Neuronal stem cell (in vitro differentiated cells): ENCODE measurements around the gene LPP.

Source experiments
- DNase-seq: peaks from one replicate; pipeline ENCODE4 v3.0.0-alpha.2; 2013; ENCODE audit warnings: low spot score
- H2AFZ ChIP-seq: one replicate; pipeline ENCODE4 v1.6.1; 2013; ENCODE audit warnings: mild to moderate bottlenecking, low read length, inconsistent platforms
- H2AK5ac ChIP-seq: 2 replicates; pipeline ENCODE4 v1.6.1; 2013; ENCODE audit warnings: low read depth, mild to moderate bottlenecking, inconsistent platforms, low read length, moderate library complexity, mixed read lengths
- H2BK120ac ChIP-seq: 2 replicates; pipeline ENCODE4 v1.6.1; 2013; ENCODE audit warnings: low read depth, mild to moderate bottlenecking, inconsistent platforms, low read length, moderate library complexity, mixed read lengths
- H2BK12ac ChIP-seq: one replicate; pipeline ENCODE4 v1.6.1; 2013; ENCODE audit warnings: low read length, inconsistent platforms
- H2BK15ac ChIP-seq: 2 replicates; pipeline ENCODE4 v1.6.1; 2013; ENCODE audit warnings: mild to moderate bottlenecking, low read length, inconsistent platforms, mixed read lengths
- H2BK5ac ChIP-seq: one replicate; pipeline ENCODE4 v1.6.1; 2013; ENCODE audit warnings: inconsistent platforms, mild to moderate bottlenecking, low read length, moderate library complexity
- H3K14ac ChIP-seq: one replicate; pipeline ENCODE4 v1.6.1; 2013; ENCODE audit warnings: low read length, inconsistent platforms
- H3K18ac ChIP-seq: 2 replicates; pipeline ENCODE4 v1.6.1; 2013; ENCODE audit warnings: low read length, inconsistent platforms
- H3K23ac ChIP-seq: 2 replicates; pipeline ENCODE4 v1.6.1; 2013; ENCODE audit warnings: low read depth, mild to moderate bottlenecking, mixed read lengths, low read length, inconsistent platforms; ENCODE audit not compliant: poor library complexity
- H3K27ac ChIP-seq: replicated peaks from 3 replicates; pipeline ENCODE4 v1.5.1; 2013; ENCODE audit warnings: low read length, inconsistent platforms
- H3K27me3 ChIP-seq, 3 experiments: 2 replicates each; pipeline ENCODE4 v1.6.1; 2013; ENCODE audit warnings: low read length in 3 of 3, mild to moderate bottlenecking in 2 of 3, inconsistent platforms in 1 of 3, low read depth in 1 of 3, mixed read lengths in 1 of 3, moderate library complexity in 1 of 3; ENCODE audit not compliant: control insufficient read depth in 3 of 3, insufficient read depth in 3 of 3
- H3K36me3 ChIP-seq, 2 donors: replicated peaks in 1 of 2; 2 replicates each; pipeline ENCODE4 v1.6.1; 2013; ENCODE audit warnings: low read length in 2 of 2; ENCODE audit not compliant: control insufficient read depth in 2 of 2, insufficient read depth in 2 of 2
- H3K4ac ChIP-seq: 2 replicates; pipeline ENCODE4 v1.6.1; 2013; ENCODE audit warnings: inconsistent platforms, mild to moderate bottlenecking, low read length, moderate library complexity
- H3K4me1 ChIP-seq, 2 donors: 1 replicate in 1 of 2; 2 replicates in 1 of 2; pipeline ENCODE4 v1.6.1; 2013; ENCODE audit warnings: low read length in 2 of 2, low read depth in 1 of 2; ENCODE audit not compliant: control insufficient read depth in 2 of 2, insufficient read depth in 1 of 2
- H3K4me2 ChIP-seq: one replicate; pipeline ENCODE4 v1.6.1; 2013; ENCODE audit warnings: mild to moderate bottlenecking, low read length, inconsistent platforms; ENCODE audit not compliant: insufficient read depth, poor library complexity, severe bottlenecking
- H3K4me3 ChIP-seq, 2 donors: 2 replicates each; pipeline ENCODE4 v1.5.1; 2013; ENCODE audit warnings: low read length in 2 of 2, mild to moderate bottlenecking in 2 of 2, inconsistent platforms in 1 of 2, moderate library complexity in 1 of 2
- H3K79me1 ChIP-seq: one replicate; pipeline ENCODE4 v1.6.1; 2013; ENCODE audit warnings: low read depth, mild to moderate bottlenecking, inconsistent platforms, low read length, moderate library complexity
- H3K9ac ChIP-seq: one replicate; pipeline ENCODE4 v1.6.1; 2013; ENCODE audit warnings: mild to moderate bottlenecking, low read depth, low read length, inconsistent platforms; ENCODE audit not compliant: poor library complexity
- H3K9me3 ChIP-seq, 2 donors: replicated peaks in 1 of 2; 2 replicates each; pipeline versions ENCODE3 to v1.6.1; 2013; ENCODE audit warnings: low read length in 2 of 2, mild to moderate bottlenecking in 2 of 2, inconsistent platforms in 1 of 2, low read depth in 1 of 2, mixed read lengths in 1 of 2, moderate library complexity in 1 of 2; ENCODE audit not compliant: control insufficient read depth in 2 of 2, insufficient read depth in 1 of 2
- H4K8ac ChIP-seq: one replicate; pipeline ENCODE4 v1.6.1; 2013; ENCODE audit warnings: low read depth, mild to moderate bottlenecking, inconsistent platforms, low read length, moderate library complexity
- H4K91ac ChIP-seq: one replicate; pipeline ENCODE4 v1.6.1; 2013; ENCODE audit warnings: low read length, low read depth, mild to moderate bottlenecking, inconsistent platforms; ENCODE audit not compliant: poor library complexity
- WGBS, 2 donors: extraction: QIAGEN DNeasy Blood & Tissue Kit; methylation state at CpG; one replicate each; pipeline ENCODE4 v1.1.7; 2013; ENCODE audit warnings: missing lambda C conversion rate in 2 of 2, mixed read lengths in 1 of 2; ENCODE audit not compliant: insufficient read length in 2 of 2, insufficient replicate concordance in 1 of 2; ENCODE audit errors: extremely low coverage in 2 of 2; 5-methylcytosine and 5-hydroxymethylcytosine counted together

The LPP gene

DNA sequence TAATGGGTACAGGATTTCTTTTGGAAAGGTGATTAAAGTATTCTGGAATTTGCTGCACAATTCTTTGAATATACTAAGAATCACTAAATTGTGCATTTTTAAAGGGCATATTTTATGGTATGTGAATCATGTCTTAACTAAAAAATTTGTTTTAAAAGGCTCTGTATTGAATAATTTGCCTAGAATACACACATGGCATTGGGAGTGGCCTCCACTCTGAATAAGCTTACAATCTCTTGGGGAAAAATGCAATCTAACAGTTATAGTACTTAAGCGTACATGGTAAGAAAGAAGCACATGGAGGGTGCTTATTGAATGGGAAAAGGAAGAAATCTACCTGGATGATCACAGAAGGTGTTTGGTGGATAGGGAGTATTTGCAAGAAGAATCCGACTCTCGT, 385.1 kb downstream of the LPP start:
- Histone ChIP-seq H2AFZ (no peak overlapping the region), H3K9me3 (no peaks in the 10 kb centered on the region), H2BK120ac (no peak overlapping the region), H4K91ac (no peak overlapping the region), H4K8ac (no peak overlapping the region), H3K4me2 (no peak overlapping the region), H3K36me3 (no peaks in the 10 kb centered on the region), H3K4me3 (no peak overlapping the region), H3K4me1 (no peaks in the 10 kb centered on the region), H3K23ac (no peak overlapping the region), H2BK5ac (no peak overlapping the region), H3K9ac (no peak overlapping the region), H2BK12ac (no peak overlapping the region), H3K14ac (no peak overlapping the region), H3K4ac (no peak overlapping the region), H2BK15ac (no peak overlapping the region), H3K18ac (no peak overlapping the region), H2AK5ac (no peak overlapping the region), H3K27me3 (no peaks in the 10 kb centered on the region), H3K27ac (no peak overlapping the region), H3K79me1 (no peaks in the 10 kb centered on the region)
- no peak for DNase-seq
- no CpG with 5 or more reads among the region's 3 CpGs for WGBS, 2 donors

DNA sequence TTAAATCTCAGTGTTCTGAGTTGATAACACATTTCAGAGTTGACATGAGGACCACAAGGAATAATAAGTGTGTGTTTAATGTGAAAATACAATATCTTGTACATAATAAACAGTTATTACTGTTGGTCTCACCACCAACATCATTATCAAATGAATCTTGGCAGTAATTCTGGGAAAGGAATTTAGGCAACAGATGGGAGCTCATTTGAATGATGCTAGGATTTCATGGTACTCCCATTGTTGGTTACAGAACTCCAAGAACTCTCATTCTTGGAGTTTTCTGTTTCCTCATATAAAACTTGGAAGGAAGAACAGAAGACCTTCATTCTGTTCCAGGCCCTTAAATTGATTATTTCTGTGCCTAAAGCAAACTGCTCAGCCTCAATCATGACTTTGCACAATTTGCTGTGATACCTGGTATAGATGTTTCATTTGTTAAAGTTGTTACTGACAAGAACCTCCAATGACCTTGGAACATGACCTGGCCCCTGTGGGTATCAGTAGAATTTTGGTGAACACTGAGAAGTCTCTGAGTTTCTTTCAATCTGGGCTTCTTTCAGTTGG, 385.8 kb downstream of the LPP start:
- Histone ChIP-seq H2BK12ac (no peak overlapping the region), H2BK5ac (no peak overlapping the region), H3K23ac (no peak overlapping the region), H3K9ac (no peak overlapping the region), H3K4ac (no peak overlapping the region), H4K8ac (no peak overlapping the region), H3K27ac (no peak overlapping the region), H2BK15ac (no peak overlapping the region), H4K91ac (no peak overlapping the region), H2AFZ (no peak overlapping the region), H2BK120ac (no peak overlapping the region), H3K18ac (no peak overlapping the region), H3K4me3 (no peak overlapping the region), H3K27me3 (no peaks in the 10 kb centered on the region), H3K36me3 (no peaks in the 10 kb centered on the region), H3K9me3 (no peaks in the 10 kb centered on the region), H3K14ac (no peak overlapping the region), H3K4me1 (no peaks in the 10 kb centered on the region), H3K79me1 (no peaks in the 10 kb centered on the region), H2AK5ac (no peak overlapping the region), H3K4me2 (no peak overlapping the region)
- DNase-seq, result no peak

DNA sequence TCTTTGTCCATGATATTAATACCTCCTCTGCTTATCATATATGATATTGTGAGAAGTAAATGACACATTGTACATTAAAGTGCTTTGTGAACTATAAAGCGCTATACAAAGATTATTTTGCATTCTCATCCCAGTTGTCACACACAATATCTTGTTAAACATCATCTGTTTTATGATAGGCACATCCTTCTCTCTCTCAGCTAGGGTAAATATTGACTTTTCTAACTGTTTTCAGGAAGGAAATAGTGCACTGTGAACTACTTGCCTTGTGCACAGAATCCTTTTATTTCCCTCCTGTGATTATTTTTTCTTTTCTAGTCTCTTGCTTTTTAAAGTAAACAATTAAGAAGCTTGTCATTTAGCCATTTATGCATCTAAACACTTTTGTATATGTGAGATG, 388.2 kb downstream of the LPP start:
- no peak overlapping the region for H4K8ac ChIP-seq
- H2BK120ac ChIP-seq, result no peak overlapping the region
- no peak overlapping the region for H3K4me2 ChIP-seq
- H2BK12ac ChIP-seq, result no peak overlapping the region
- no peak overlapping the region for H3K23ac ChIP-seq
- no peak overlapping the region for H3K27ac ChIP-seq
- H3K9me3 ChIP-seq, result no peaks in the 10 kb centered on the region
- WGBS, 2 donors, result no CpG with 5 or more reads among the region's 1 CpG
- H4K91ac ChIP-seq, result no peak overlapping the region
- H3K4ac ChIP-seq, result no peak overlapping the region
- H3K14ac ChIP-seq, result no peak overlapping the region
- no peaks in the 10 kb centered on the region for H3K27me3 ChIP-seq
- no peak overlapping the region for H3K18ac ChIP-seq
- no peaks in the 10 kb centered on the region for H3K79me1 ChIP-seq
- H2AK5ac ChIP-seq, result no peak overlapping the region
- H3K9ac ChIP-seq, result no peak overlapping the region
- no peaks in the 10 kb centered on the region for H3K36me3 ChIP-seq
- DNase-seq, result no peak
- no peak overlapping the region for H3K4me3 ChIP-seq
- peaks cover 0 to 2% of the 10 kb centered on the region in 2 donors for H3K4me1 ChIP-seq
- no peak overlapping the region for H2BK15ac ChIP-seq
- H2BK5ac ChIP-seq, result no peak overlapping the region
- H2AFZ ChIP-seq, result no peak overlapping the region

DNA sequence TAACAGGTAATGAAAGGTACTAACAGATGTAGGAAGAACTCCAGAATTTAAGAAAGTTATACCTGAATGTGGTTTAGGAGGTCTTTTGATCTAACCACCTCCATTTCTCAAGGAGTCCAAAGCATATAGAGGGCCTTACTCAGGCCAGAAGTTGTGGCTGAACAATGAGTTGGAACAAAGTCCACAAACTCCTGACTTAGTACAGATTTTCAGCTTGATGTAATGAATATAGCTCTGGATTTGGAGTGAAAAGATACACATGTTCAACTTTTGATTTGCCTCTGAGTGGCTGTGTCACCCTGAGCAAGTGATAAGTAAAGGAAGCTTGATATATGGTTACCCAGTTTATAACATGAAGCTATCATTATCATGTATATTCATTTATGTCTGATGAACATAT, 390.1 kb downstream of the LPP start:
- H3K4me2 ChIP-seq, result no peak overlapping the region
- no peak overlapping the region for H3K4ac ChIP-seq

More for the DNA sequence above, 390.1 kb downstream of the LPP start:
- Histone ChIP-seq H2BK5ac (no peak overlapping the region), H3K18ac (no peak overlapping the region), H2BK15ac (no peak overlapping the region), H3K36me3 (no peaks in the 10 kb centered on the region), H2AK5ac (no peak overlapping the region), H3K4me1 (peaks cover 0 to 2% of the 10 kb centered on the region in 2 donors), H2BK120ac (no peak overlapping the region), H3K27me3 (no peaks in the 10 kb centered on the region), H4K91ac (no peak overlapping the region), H2BK12ac (no peak overlapping the region), H3K79me1 (no peaks in the 10 kb centered on the region), H3K14ac (no peak overlapping the region), H3K27ac (no peak overlapping the region), H2AFZ (no peak overlapping the region), H3K9ac (no peak overlapping the region), H4K8ac (no peak overlapping the region), H3K9me3 (no peaks in the 10 kb centered on the region), H3K23ac (no peak overlapping the region), H3K4me3 (no peak overlapping the region)
- no peak for DNase-seq
